T47D (cell line): Measurements from ENCODE around the gene MAMDC4.
"Not testable (repeated sequence)": the region's sequence is repeated elsewhere in the genome, so short reads cannot be mapped to it uniquely, and the experiment has no call there.

ENCODE experiments used
- DNase-seq, 2 experiments: peaks; one replicate each; pipeline versions ENCODE4 v3.0.0 to v3.0.0-alpha.2; 2011 to 2012; ENCODE audit warnings: low read depth in 1 of 2, low spot score in 1 of 2
- JUND ChIP-seq: IDR thresholded peaks from 2 replicates; pipeline ENCODE4 v1.6.1; 2012; ENCODE audit warnings: low read depth
- in situ Hi-C: cut with HindIII; loops from 2 replicates; pipeline ENCODE4 v1.10.0; 2016; ENCODE audit warnings: low sequenced_read_pairs, low pct_unique_long_range_greater_than_20kb

The MAMDC4 gene

GRCh38 chr9:136851941-136852663 is at the start of gene MAMDC4:
MAMDC4 (plus strand) TSS chr9:136852346; CDS start chr9:136852417, 71 bp downstream.
- in situ Hi-C loops, result no loop called here
- no peak for TF ChIP-seq JUND
- peak in 1 of 2 experiments; percentile 51 for DNase-seq

GRCh38 chr9:136803009-136803550 is 49.1 kb upstream of the MAMDC4 start:
- DNase-seq, in situ Hi-C loops: not testable (repeated sequence)

DNA sequence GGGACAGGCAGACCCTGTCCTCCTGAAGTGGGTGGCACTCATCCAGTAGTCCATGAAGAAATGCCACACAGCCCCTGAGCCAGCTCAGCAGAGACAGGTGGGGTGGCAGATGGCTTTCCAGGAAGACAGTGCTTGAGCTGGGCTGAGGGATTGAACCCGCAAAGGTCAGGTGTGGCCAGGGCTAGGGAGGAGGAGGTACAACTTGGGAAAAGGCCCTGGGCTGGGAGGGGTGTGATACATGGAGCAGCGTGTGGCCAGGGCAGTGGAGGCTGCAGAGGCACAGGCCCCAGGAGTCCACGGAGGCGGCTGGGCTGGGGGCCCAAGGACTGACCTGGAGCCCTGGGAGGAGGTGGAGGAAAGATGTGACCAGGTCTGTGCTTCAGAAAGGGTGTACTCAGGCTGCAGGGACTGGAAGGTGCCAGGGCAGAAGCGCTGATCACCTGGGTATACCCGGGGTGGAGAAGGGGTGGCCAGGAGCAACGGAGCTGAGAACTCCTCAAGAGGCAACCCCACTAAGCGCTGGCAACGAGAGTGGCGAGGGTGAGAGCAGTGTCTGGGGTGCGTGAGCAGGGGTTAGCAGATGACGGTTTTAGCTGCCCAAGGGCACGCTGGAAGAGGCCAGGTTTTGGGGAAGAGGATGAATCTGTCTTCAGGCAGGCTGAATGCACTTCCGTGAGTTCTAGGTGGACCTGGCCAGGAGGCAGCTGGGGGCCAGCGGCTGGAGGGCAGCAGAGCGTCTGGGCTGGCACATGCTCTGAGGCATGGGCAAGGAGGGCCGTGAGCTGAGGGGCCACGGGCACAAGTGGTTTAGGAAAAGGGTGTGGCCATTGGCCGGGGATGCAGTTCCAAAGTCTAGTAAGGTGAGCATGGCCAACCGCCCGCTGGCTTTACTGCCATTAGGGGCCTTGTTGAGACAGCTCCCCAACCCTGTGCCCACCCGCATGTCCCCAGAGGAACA is 48.3 kb upstream of the MAMDC4 start:
- TF ChIP-seq JUND, result no peak
- in situ Hi-C loops, result no loop called here
- no peak for DNase-seq

DNA sequence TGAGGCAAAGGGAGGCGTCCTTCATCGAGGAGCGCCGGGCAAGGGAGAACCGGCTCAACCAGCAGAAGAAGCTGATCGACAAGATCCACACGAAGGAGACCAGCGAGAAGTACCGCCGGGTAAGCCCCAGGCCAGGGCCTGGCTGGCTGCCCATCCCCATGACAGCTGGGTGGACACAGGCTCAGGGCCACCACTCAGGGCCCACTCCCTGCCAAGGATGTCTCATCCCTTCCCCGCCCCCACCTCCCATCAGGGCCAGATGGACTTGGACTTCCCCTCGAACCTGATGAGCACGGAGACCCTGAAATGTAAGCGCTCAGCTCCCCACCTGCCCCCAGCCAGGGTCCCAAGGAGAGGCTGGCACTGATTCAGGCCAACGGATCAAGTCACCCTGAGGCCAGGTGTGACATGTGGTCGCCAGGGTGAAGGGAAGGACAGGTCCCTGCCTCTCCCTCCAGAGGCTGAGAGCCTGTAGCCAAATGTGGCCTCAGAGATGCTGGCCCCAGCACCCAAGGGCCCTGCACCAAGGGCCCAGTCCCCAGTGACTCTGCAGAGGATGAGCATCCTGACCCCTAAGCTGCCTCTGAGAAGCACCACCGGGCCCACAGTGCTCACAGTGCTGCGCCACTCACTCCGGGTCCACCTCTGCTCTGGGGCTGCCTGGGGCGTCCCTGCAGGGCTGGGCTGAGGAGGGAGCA is 47.5 kb upstream of the MAMDC4 start:
- in situ Hi-C loops, result no loop called here
- DNase-seq, result peak in 1 of 2 experiments; percentile 69
- TF ChIP-seq JUND, result no peak

DNA sequence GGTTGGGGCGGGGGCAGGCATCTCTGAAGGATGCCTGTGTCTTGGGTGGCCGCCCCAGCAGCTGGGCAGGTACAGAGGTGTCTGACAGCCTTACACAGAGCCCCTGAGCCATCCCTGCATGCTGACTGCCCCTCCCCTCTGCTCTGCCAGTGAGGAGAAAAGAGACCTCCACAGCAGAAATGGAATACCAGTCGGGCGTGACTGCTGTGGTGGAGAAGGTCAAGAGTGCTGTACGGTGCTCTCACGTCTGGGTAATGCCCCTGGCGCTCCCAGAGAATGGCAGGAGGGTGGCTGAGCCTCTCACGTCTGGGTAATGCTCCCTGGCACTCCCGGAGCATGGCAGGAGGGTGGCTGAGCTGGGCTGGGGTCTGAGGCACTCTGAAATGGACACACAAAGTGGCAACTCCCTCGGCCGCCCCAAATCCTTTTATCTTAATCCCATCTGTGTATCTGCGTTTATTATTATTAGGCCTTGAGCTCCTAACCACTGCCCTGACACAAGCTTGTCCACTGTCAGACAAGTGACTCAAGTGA is 46.9 kb upstream of the MAMDC4 start:
- TF ChIP-seq JUND, result no peak
- in situ Hi-C loops, result no loop called here
- DNase-seq, result no peak

- no peak for DNase-seq
- no peak for TF ChIP-seq JUND
- in situ Hi-C loops, result no loop called here
These were observed 46.1 kb upstream of the MAMDC4 start for GRCh38 chr9:136806067-136806466.

GRCh38 chr9:136806631-136807201 is 45.4 kb upstream of the MAMDC4 start:
- DNase-seq, result no peak
- in situ Hi-C loops, result no loop called here
- no peak for TF ChIP-seq JUND

GRCh38 chr9:136807281-136808074 is 44.7 kb upstream of the MAMDC4 start, which contains the start of gene RABL6:
RABL6 (plus strand) TSS chr9:136807948; CDS start chr9:136808197, 249 bp downstream.
- peak; percentile 83 to 98 for DNase-seq
- no peak for TF ChIP-seq JUND
- in situ Hi-C loops, result no loop called here

DNA sequence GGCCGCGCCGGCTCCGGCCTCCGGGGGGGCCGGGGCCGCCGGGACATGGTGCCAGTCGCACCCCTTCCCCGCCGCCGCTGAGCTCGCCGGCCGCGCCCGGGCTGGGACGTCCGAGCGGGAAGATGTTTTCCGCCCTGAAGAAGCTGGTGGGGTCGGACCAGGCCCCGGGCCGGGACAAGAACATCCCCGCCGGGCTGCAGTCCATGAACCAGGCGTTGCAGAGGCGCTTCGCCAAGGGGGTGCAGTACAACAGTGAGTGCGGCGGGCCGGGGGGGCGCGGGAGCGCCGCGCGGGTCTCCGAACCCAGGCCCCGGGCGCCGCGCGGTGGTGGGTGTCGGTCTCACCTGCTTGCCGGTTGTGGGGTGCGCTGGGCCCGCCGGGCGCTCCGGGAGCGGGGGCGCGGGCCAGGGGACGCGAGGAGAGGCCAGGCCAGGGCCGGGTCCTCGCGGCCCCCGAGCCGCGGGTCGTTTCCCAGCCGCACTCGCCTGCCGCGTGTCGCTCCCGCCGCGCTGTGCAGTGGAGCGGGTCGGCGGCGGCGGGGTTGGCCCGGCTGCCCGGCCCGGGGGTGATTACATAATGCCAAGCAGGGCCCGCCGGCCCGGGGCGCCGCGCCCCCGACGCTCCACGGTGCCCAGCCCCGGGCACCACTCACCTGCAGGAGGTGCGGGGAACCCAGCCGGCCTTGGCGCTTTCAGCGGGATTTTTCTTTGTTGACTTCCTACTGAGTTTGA is 43.9 kb upstream of the MAMDC4 start:
- in situ Hi-C loops, result no loop called here
- DNase-seq, result peak in 1 of 2 experiments; percentile 60
- TF ChIP-seq JUND, result no peak

- peak; percentile 54 to 61 for DNase-seq
- no peak for TF ChIP-seq JUND
- in situ Hi-C loops, result no loop called here
These were observed 43.4 kb upstream of the MAMDC4 start for GRCh38 chr9:136808806-136809158.
